B cell (primary cell): ENCODE measurements around the gene NPNT.

Experiments
- EZH2 ChIP-seq: IDR thresholded peaks from 2 replicates; pipeline ENCODE4 v1.6.1; 2012; ENCODE audit warnings: borderline replicate concordance, low read depth, mild to moderate bottlenecking, moderate library complexity, low read length; ENCODE audit not compliant: insufficient read depth, poor library complexity, severe bottlenecking
- TF ChIP-seq, protein P1 (sequence below): fragments of 200-600 bp; IDR thresholded peaks from one replicate; pipeline ENCODE4 v1.8.0; 2022; ENCODE audit warnings: antibody characterized with exemption, mild to moderate bottlenecking

DNA sequence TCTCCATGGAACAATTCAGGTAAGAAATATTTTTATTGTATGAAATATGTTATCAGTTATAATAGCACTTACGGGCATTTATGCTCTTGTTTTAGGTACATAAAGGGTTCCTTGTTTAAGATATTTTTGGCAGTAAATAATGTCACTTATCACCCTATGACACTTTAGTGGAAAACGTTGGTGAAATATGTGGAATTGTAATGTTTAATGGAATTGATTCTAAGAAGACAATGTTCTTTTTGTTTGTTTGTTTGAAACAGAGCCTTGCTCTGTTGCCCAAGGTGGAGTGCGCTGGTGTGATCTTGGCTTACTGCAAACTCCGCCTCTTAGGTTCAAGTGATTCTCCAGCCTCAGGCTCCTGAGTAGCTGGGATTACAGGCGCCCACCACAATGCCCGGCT is 17.4 kb downstream of the NPNT start:
- TF ChIP-seq, protein P1, sequence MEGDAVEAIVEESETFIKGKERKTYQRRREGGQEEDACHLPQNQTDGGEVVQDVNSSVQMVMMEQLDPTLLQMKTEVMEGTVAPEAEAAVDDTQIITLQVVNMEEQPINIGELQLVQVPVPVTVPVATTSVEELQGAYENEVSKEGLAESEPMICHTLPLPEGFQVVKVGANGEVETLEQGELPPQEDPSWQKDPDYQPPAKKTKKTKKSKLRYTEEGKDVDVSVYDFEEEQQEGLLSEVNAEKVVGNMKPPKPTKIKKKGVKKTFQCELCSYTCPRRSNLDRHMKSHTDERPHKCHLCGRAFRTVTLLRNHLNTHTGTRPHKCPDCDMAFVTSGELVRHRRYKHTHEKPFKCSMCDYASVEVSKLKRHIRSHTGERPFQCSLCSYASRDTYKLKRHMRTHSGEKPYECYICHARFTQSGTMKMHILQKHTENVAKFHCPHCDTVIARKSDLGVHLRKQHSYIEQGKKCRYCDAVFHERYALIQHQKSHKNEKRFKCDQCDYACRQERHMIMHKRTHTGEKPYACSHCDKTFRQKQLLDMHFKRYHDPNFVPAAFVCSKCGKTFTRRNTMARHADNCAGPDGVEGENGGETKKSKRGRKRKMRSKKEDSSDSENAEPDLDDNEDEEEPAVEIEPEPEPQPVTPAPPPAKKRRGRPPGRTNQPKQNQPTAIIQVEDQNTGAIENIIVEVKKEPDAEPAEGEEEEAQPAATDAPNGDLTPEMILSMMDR: no peak
- no peak for TF ChIP-seq EZH2
